K562 (cell line): ENCODE data around the gene VPS11.

Experiments used
- BRD4 ChIP-seq: fragments of 200-600 bp; sonication (generic); IDR thresholded peaks from 2 replicates; pipeline ENCODE4 v1.6.1; 2017; ENCODE audit warnings: inconsistent platforms
- CLOCK ChIP-seq: fragments of 250-450 bp; sonication (Bioruptor Pico); IDR thresholded peaks from 2 replicates; pipeline ENCODE4 v1.4.0; 2020; ENCODE audit warnings: mild to moderate bottlenecking, moderate library complexity, borderline replicate concordance
- EHMT2 ChIP-seq: fragments of 450-650 bp; IDR thresholded peaks from 2 replicates; pipeline ENCODE4 v1.6.1; 2018; ENCODE audit warnings: antibody characterized with exemption
- ELF1 ChIP-seq: fragments of 200-800 bp; sonication (Bioruptor generic); IDR thresholded peaks from 2 replicates; pipeline ENCODE4 v1.6.1; 2016; ENCODE audit warnings: missing genetic modification characterization, missing compliant biosample characterization
- ELF4 ChIP-seq: fragments of 450-650 bp; formaldehyde crosslinking; IDR thresholded peaks from 2 replicates; pipeline ENCODE4 v1.4.0; 2022; ENCODE audit warnings: missing genetic modification characterization
- EZH2 ChIP-seq: IDR thresholded peaks from 2 replicates; pipeline ENCODE4 v1.6.1; 2012; ENCODE audit warnings: low read depth, mild to moderate bottlenecking, inconsistent platforms, low read length, borderline replicate concordance
- FOXJ2 ChIP-seq: fragments of 200-800 bp; sonication (Bioruptor generic); IDR thresholded peaks from 2 replicates; pipeline ENCODE4 v1.6.1; 2016; ENCODE audit warnings: missing genetic modification characterization, missing compliant biosample characterization
- HNRNPLL ChIP-seq: fragments of 200-400 bp; formaldehyde crosslinking; IDR thresholded peaks from 2 replicates; pipeline ENCODE4 v1.6.1; 2017; ENCODE audit warnings: low read length, low read depth, mild to moderate bottlenecking; ENCODE audit not compliant: poor library complexity, severe bottlenecking
- KLF10 ChIP-seq: fragments of 250-450 bp; sonication (Bioruptor Pico); IDR thresholded peaks from 2 replicates; pipeline ENCODE4 v1.6.1; 2021; ENCODE audit warnings: matching md5 sums
- TFAM ChIP-seq: fragments of 250-450 bp; sonication (Bioruptor Pico); conservative IDR thresholded peaks from 2 replicates; pipeline ENCODE4 v1.5.0; 2021; ENCODE audit warnings: mild to moderate bottlenecking, moderate library complexity
- ZBTB40 ChIP-seq, 2 experiments: fragments of 450-650 bp in 1 of 2; sonication (generic) in 1 of 2; formaldehyde crosslinking in 1 of 2; IDR thresholded peaks; 2 replicates each; pipeline versions ENCODE4 v1.7.1 to v1.9.0; 2016 to 2022; ENCODE audit warnings: inconsistent platforms in 1 of 2, mild to moderate bottlenecking in 1 of 2, missing genetic modification reagents in 1 of 2
- ZNF184 ChIP-seq: sonication (generic); formaldehyde crosslinking; IDR thresholded peaks from 2 replicates; pipeline ENCODE4 v1.5.0; 2020; ENCODE audit warnings: missing genetic modification reagents
- ZNF23 ChIP-seq: fragments of 250-450 bp; sonication (Bioruptor Pico); IDR thresholded peaks from 2 replicates; pipeline ENCODE4 v1.4.0; 2020; ENCODE audit warnings: mild to moderate bottlenecking
- ZNF232 ChIP-seq: sonication (generic); formaldehyde crosslinking; IDR thresholded peaks from 2 replicates; pipeline ENCODE4 v1.8.0; 2022; ENCODE audit warnings: mild to moderate bottlenecking, missing genetic modification reagents

- TF ChIP-seq TFAM (CRISPR knock-in tag) (no peak), BRD4 (no peak), ZNF184 (CRISPR knock-in tag) (no peak), ELF1 (tag) (no peak), KLF10 (CRISPR knock-in tag) (no peak), FOXJ2 (tag) (no peak), ZBTB40 (IDR thresholded peaks at IDR 0.05) (no peak), ZBTB40 (CRISPR knock-in tag; IDR thresholded peaks at IDR 0.05) (no peak), ZNF23 (CRISPR knock-in tag) (no peak), ELF4 (CRISPR knock-in tag) (no peak), HNRNPLL (no peak), ZNF232 (CRISPR knock-in tag) (no peak), EHMT2 (no peak), EZH2 (no peak), CLOCK (CRISPR knock-in tag) (no peak)
Observed at GRCh38 chr11:119091966-119092879, 24.6 kb downstream of the VPS11 start.
